WERI-Rb-1 (cell line): Measurements from ENCODE around the gene EEFSEC.

Experiments
- DNase-seq: peaks from one replicate; pipeline ENCODE4 v3.0.0-alpha.2; 2020
- H3K27ac ChIP-seq: fragments of 250-450 bp; sonication (Bioruptor Pico); 2 replicates; pipeline ENCODE4 v1.5.1; 2020; ENCODE audit warnings: mild to moderate bottlenecking, moderate library complexity
- H3K27me3 ChIP-seq: fragments of 250-450 bp; sonication (Bioruptor Pico); 2 replicates; pipeline ENCODE4 v1.5.1; 2021; ENCODE audit warnings: mild to moderate bottlenecking, low read depth, moderate library complexity; ENCODE audit not compliant: insufficient read depth, severe bottlenecking
- H3K36me3 ChIP-seq: fragments of 250-450 bp; sonication (Bioruptor Pico); 2 replicates; pipeline ENCODE4 v1.5.1; 2020; ENCODE audit warnings: mild to moderate bottlenecking, moderate library complexity
- H3K4me3 ChIP-seq: 2 replicates; pipeline ENCODE4 v1.5.1; 2011; ENCODE audit warnings: low read depth, mild to moderate bottlenecking, control low read depth, low read length
- H3K9me3 ChIP-seq: fragments of 250-450 bp; sonication (Bioruptor Pico); 2 replicates; pipeline ENCODE4 v1.5.1; 2021; ENCODE audit warnings: mild to moderate bottlenecking, moderate library complexity; ENCODE audit not compliant: severe bottlenecking
- CTCF ChIP-seq: IDR thresholded peaks from 2 replicates; pipeline ENCODE4 v1.5.1; 2011; ENCODE audit warnings: low read depth, mild to moderate bottlenecking, control low read depth, inconsistent platforms, low read length

EEFSEC gene

GRCh38 chr3:128155616-128156360 is 2.5 kb downstream of the EEFSEC start:
- Histone ChIP-seq H3K9me3 (no peaks in the 10 kb centered on the region), H3K27me3 (no peaks in the 10 kb centered on the region), H3K27ac (no peak overlapping the region), H3K4me3 (no peak overlapping the region), H3K36me3 (peaks cover 27% of the 10 kb centered on the region)
- TF ChIP-seq CTCF: no peak
- no peak for DNase-seq

GRCh38 chr3:128160661-128161060 is 7.4 kb downstream of the EEFSEC start:
- peaks cover 18% of the 10 kb centered on the region for H3K36me3 ChIP-seq
- no peaks in the 10 kb centered on the region for H3K9me3 ChIP-seq
- no peak for TF ChIP-seq CTCF
- no peaks in the 10 kb centered on the region for H3K27me3 ChIP-seq
- no peak for DNase-seq
- H3K27ac ChIP-seq: no peak overlapping the region
- H3K4me3 ChIP-seq: no peak overlapping the region

- H3K9me3 ChIP-seq: no peaks in the 10 kb centered on the region
- H3K36me3 ChIP-seq: no peaks in the 10 kb centered on the region
- no peak for TF ChIP-seq CTCF
- no peak overlapping the region for H3K4me3 ChIP-seq
- H3K27ac ChIP-seq: no peak overlapping the region
- H3K27me3 ChIP-seq: no peaks in the 10 kb centered on the region
- no peak for DNase-seq
Observed at GRCh38 chr3:128163432-128163831, 10.2 kb downstream of the EEFSEC start.

- H3K27me3 ChIP-seq: no peaks in the 10 kb centered on the region
- no peak for TF ChIP-seq CTCF
- H3K9me3 ChIP-seq: no peaks in the 10 kb centered on the region
- H3K4me3 ChIP-seq: no peak overlapping the region
- no peak for DNase-seq
- H3K27ac ChIP-seq: no peak overlapping the region
- no peaks in the 10 kb centered on the region for H3K36me3 ChIP-seq
Observed at GRCh38 chr3:128166971-128167453, 13.7 kb downstream of the EEFSEC start.

- no peaks in the 10 kb centered on the region for H3K27me3 ChIP-seq
- H3K36me3 ChIP-seq: no peaks in the 10 kb centered on the region
- DNase-seq: no peak
- no peaks in the 10 kb centered on the region for H3K9me3 ChIP-seq
- H3K4me3 ChIP-seq: no peak overlapping the region
- H3K27ac ChIP-seq: no peak overlapping the region
- TF ChIP-seq CTCF: no peak
Observed at GRCh38 chr3:128167646-128167972, 14.3 kb downstream of the EEFSEC start.
